ENCODE measurements around the gene RFNG.

DNA sequence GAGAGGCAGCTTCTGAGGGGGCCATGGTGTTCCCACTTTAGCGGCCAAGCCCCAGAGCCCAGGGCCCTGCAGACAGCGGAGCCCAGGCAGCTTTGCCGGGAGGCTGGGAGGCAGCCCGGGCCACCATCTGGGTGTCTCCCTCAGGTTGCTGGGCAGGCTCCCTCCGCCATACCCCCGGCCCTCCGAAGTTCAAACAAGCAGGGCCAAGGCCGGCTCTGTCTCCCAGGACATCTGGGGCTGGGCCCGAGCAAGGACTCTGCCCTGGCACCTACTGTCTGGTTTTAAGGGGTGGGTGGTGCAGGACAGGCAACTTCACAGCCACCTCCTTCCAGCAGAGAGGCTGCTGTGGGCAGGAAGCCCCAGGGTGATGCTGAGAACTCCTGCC is 11.4 kb upstream of the RFNG start:
- TF ChIP-seq, protein P1, sequence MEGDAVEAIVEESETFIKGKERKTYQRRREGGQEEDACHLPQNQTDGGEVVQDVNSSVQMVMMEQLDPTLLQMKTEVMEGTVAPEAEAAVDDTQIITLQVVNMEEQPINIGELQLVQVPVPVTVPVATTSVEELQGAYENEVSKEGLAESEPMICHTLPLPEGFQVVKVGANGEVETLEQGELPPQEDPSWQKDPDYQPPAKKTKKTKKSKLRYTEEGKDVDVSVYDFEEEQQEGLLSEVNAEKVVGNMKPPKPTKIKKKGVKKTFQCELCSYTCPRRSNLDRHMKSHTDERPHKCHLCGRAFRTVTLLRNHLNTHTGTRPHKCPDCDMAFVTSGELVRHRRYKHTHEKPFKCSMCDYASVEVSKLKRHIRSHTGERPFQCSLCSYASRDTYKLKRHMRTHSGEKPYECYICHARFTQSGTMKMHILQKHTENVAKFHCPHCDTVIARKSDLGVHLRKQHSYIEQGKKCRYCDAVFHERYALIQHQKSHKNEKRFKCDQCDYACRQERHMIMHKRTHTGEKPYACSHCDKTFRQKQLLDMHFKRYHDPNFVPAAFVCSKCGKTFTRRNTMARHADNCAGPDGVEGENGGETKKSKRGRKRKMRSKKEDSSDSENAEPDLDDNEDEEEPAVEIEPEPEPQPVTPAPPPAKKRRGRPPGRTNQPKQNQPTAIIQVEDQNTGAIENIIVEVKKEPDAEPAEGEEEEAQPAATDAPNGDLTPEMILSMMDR (IDR thresholded peaks at IDR 0.05) = no peak
- TF ChIP-seq POLR2A (IDR thresholded peaks at IDR 0.05) = no peak

Data from adrenal gland (tissue), 5 donors.